Cardiac muscle cell (in vitro differentiated cells and primary cell): ENCODE results near the gene ABCC1. TPM values are rescaled to one million over a fixed set of nuclear protein-coding genes. Genes with fewer than 3 reads are reported as not detected.

Experiments
- DNase-seq, 2 donors: peaks; one replicate each; pipeline versions ENCODE4 v3.0.0 to v3.0.0-alpha.2; 2010 to 2017; ENCODE audit warnings: low read depth in 1 of 2, low spot score in 1 of 2
- H3K27ac ChIP-seq: fragments of 200-600 bp; sonication (generic); 2 replicates; pipeline ENCODE4 v1.5.1; 2016
- H3K27me3 ChIP-seq: fragments of 200-600 bp; sonication (generic); 2 replicates; pipeline ENCODE4 v1.6.0; 2016; ENCODE audit warnings: control low read depth
- H3K36me3 ChIP-seq: fragments of 200-600 bp; sonication (generic); 2 replicates; pipeline ENCODE4 v1.5.1; 2016; ENCODE audit warnings: control low read depth
- H3K4me1 ChIP-seq: fragments of 200-600 bp; sonication (generic); 2 replicates; pipeline ENCODE4 v1.8.1; 2017; ENCODE audit warnings: low read depth, mild to moderate bottlenecking, mixed run types
- H3K4me3 ChIP-seq: fragments of 200-600 bp; sonication (generic); 2 replicates; pipeline ENCODE4 v1.5.1; 2016; ENCODE audit warnings: mild to moderate bottlenecking
- H3K9me3 ChIP-seq: fragments of 200-600 bp; sonication (generic); 2 replicates; pipeline ENCODE4 v1.5.1; 2017; ENCODE audit warnings: low read depth, mild to moderate bottlenecking, control low read depth
- polyA plus RNA-seq: library from polyadenylated mRNA; unstranded; fragments of >200 nt; fragmentation: Nextera tagmentation; extraction: Ambion mirVana; gene quantifications from 2 replicates; pipeline ENCODE4 v1.2.1, GENCODE V29; 2016
- total RNA-seq: library from RNA; depleted of rRNA; stranded (reverse); fragments of >200 nt; gene quantifications from 2 replicates; pipeline ENCODE4 v1.2.3, GENCODE V29; 2016
- TF ChIP-seq, protein P1 (sequence below): IDR thresholded peaks from 2 replicates; pipeline ENCODE4 v1.5.1; 2012; ENCODE audit warnings: low read depth, mild to moderate bottlenecking, low read length

The ABCC1 gene
- total and polyA plus RNA-seq, 2 experiments from 2014 or later, result 14.2 to 31.0 TPM

- no peaks in the 10 kb centered on the region for H3K36me3 ChIP-seq
- H3K4me3 ChIP-seq, result peak overlapping the region; percentile 65
- no peak overlapping the region for H3K27ac ChIP-seq
- H3K4me1 ChIP-seq, result peaks cover 16% of the 10 kb centered on the region
- TF ChIP-seq, protein P1, sequence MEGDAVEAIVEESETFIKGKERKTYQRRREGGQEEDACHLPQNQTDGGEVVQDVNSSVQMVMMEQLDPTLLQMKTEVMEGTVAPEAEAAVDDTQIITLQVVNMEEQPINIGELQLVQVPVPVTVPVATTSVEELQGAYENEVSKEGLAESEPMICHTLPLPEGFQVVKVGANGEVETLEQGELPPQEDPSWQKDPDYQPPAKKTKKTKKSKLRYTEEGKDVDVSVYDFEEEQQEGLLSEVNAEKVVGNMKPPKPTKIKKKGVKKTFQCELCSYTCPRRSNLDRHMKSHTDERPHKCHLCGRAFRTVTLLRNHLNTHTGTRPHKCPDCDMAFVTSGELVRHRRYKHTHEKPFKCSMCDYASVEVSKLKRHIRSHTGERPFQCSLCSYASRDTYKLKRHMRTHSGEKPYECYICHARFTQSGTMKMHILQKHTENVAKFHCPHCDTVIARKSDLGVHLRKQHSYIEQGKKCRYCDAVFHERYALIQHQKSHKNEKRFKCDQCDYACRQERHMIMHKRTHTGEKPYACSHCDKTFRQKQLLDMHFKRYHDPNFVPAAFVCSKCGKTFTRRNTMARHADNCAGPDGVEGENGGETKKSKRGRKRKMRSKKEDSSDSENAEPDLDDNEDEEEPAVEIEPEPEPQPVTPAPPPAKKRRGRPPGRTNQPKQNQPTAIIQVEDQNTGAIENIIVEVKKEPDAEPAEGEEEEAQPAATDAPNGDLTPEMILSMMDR, result no peak
- DNase-seq, result no peak
- H3K27me3 ChIP-seq, result peaks cover 5% of the 10 kb centered on the region
- H3K9me3 ChIP-seq, result no peaks in the 10 kb centered on the region
Observed at GRCh38 chr16:15948532-15949209, 745 bp upstream of the ABCC1 start.

GRCh38 chr16:15950161-15950854 lies 892 bp downstream of the ABCC1 start:
- Histone ChIP-seq H3K4me3 (peak overlapping the region; percentile 99), H3K4me1 (peaks cover 16% of the 10 kb centered on the region), H3K27ac (peak overlapping the region; percentile 50), H3K9me3 (no peaks in the 10 kb centered on the region), H3K27me3 (peaks cover 5% of the 10 kb centered on the region), H3K36me3 (no peaks in the 10 kb centered on the region)
- TF ChIP-seq, protein P1, result no peak
- DNase-seq, result peak; percentile 48 to 66

GRCh38 chr16:15950869-15951268 lies 1.5 kb downstream of the ABCC1 start:
- H3K9me3 ChIP-seq, result no peaks in the 10 kb centered on the region
- H3K27me3 ChIP-seq, result peaks cover 4% of the 10 kb centered on the region
- no peak for DNase-seq
- H3K4me3 ChIP-seq, result peak overlapping the region; percentile 99
- H3K27ac ChIP-seq, result peak overlapping the region; percentile 50
- TF ChIP-seq, protein P1, result no peak
- H3K36me3 ChIP-seq, result no peaks in the 10 kb centered on the region
- H3K4me1 ChIP-seq, result peaks cover 16% of the 10 kb centered on the region

DNA sequence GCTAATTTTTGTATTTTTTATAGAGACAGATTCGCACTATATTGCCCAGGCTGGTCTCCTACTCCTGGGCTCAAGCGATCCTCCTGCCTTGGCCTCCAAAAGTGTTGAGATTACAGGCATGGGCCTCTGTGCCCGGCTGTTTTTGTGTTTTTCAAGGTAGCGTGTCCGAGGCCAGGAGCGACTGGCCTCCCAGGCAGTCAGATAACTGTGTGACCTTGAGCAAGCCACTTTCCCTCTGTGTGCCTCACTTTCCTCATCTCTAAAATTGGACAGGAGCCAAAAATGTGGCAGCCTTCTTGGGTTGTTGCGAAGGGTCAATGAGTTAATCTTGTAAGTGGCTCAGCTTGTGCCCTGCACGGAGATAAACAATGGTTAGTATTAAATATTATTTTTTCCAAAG lies 2.4 kb downstream of the ABCC1 start:
- Histone ChIP-seq H3K4me1 (peaks cover 16% of the 10 kb centered on the region), H3K9me3 (no peaks in the 10 kb centered on the region), H3K4me3 (no peak overlapping the region), H3K36me3 (no peaks in the 10 kb centered on the region), H3K27me3 (no peaks in the 10 kb centered on the region), H3K27ac (no peak overlapping the region)
- no peak for DNase-seq
- TF ChIP-seq, protein P1, result no peak

DNA sequence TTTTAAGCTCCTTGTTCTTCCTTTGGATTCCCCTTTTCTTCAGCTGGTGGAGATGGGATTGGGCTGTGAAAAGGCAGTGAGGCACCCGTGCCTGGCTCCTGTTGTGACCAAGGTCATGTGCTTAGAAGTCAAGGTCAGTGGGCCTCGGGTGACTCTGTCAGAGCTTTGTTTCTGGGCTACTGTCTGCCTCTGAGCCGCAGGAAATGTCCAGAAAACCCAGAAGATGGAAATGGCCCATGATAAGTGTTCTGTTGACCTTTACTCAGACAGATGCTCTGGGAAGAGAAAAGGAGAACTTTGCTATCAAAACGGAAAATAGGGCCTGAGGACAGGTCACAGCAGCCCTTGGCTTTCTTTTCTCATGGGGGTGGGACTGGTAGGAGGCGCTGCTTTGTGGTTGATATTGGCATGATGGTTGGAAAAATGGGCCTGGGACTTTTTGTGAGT lies 2.9 kb downstream of the ABCC1 start:
- Histone ChIP-seq H3K4me1 (peaks cover 16% of the 10 kb centered on the region), H3K27me3 (no peaks in the 10 kb centered on the region), H3K27ac (no peak overlapping the region), H3K4me3 (no peak overlapping the region), H3K9me3 (no peaks in the 10 kb centered on the region), H3K36me3 (no peaks in the 10 kb centered on the region)
- TF ChIP-seq, protein P1, result no peak
- peak in 1 of 2 donors; percentile 23 for DNase-seq
